ENCODE data around the gene IGF2BP2. TPM values are rescaled to one million over a fixed set of nuclear protein-coding genes. Genes with fewer than 3 reads are reported as not detected.

Gene IGF2BP2
- total RNA-seq, 1 experiment from 2014 or later, result 135 TPM

DNA sequence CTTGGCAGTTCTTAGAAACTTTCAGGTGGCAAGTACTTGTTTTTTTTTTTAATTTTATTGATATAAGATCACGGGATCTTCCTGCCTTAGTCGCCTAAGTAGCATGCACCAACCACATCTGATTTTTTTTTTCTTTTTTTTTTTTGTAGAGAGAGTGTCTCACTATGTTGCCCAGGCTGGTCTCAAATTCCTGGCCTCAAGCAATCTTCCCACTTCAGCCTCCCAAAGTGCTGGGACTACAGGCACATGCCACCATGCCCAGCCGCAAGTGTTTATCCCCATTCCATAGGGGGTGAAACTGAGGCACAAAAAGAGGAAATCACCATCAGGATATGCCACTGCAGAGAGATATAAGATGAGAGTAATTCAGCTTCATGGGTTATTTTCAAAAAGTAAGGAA, 102.9 kb downstream of the IGF2BP2 start:
- ATAC-seq (no peak), DNase-seq (ENCODE audit: low read depth, low spot score) (no peak)
- BruUV-seq (replicated peaks), result no TSS peak
- peaks cover 7% of the 10 kb centered on the region; the same call in 1 of the 2 replicates for H4K20me1 ChIP-seq (ENCODE audit: insufficient read depth)
- H3K9me3 ChIP-seq (ENCODE audit: control insufficient read depth in 1 of 2, insufficient read depth in 1 of 2, low read depth in 1 of 2, low read length in 2 of 2), result no peaks in the 10 kb centered on the region
- H3K79me2 ChIP-seq (ENCODE audit: insufficient read depth, low read length), result peaks cover 98% of the 10 kb centered on the region
- intact Hi-C loops (cut with micrococcal nuclease), result no loop called here
- RAD21 ChIA-PET (ENCODE audit: low non-redundant PET in 1 of 2, low total read pairs in 2 of 2, uncharacterized antibody in 2 of 2, unreplicated experiment in 2 of 2), result no interaction called here
- no peak overlapping the region for H2AFZ ChIP-seq (ENCODE audit: low read depth, low read length, poor library complexity, severe bottlenecking)
- TF ChIP-seq, protein P1, sequence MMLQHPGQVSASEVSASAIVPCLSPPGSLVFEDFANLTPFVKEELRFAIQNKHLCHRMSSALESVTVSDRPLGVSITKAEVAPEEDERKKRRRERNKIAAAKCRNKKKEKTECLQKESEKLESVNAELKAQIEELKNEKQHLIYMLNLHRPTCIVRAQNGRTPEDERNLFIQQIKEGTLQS (IDR thresholded peaks at IDR 0.05), result no peak
- TF ChIP-seq CBX3 (IDR thresholded peaks at IDR 0.05; ENCODE audit: low read depth), result no peak
- TF ChIP-seq, protein P2, sequence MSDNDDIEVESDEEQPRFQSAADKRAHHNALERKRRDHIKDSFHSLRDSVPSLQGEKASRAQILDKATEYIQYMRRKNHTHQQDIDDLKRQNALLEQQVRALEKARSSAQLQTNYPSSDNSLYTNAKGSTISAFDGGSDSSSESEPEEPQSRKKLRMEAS (IDR thresholded peaks at IDR 0.05), result no peak
- no peak for TF ChIP-seq CEBPB (IDR thresholded peaks at IDR 0.05; ENCODE audit: low read depth)
- TF ChIP-seq SRF (IDR thresholded peaks at IDR 0.05; ENCODE audit: low read depth), result no peak
- TF ChIP-seq YY1 (IDR thresholded peaks at IDR 0.05; ENCODE audit: extremely low read depth, insufficient replicate concordance, low read depth, low read length), result no peak
- TF ChIP-seq POLR2AphosphoS5 (IDR thresholded peaks at IDR 0.05; ENCODE audit: low read depth, low read length), result no peak
- TF ChIP-seq EGR1 (IDR thresholded peaks at IDR 0.05; ENCODE audit: low read depth), result no peak
- TF ChIP-seq, protein P3, sequence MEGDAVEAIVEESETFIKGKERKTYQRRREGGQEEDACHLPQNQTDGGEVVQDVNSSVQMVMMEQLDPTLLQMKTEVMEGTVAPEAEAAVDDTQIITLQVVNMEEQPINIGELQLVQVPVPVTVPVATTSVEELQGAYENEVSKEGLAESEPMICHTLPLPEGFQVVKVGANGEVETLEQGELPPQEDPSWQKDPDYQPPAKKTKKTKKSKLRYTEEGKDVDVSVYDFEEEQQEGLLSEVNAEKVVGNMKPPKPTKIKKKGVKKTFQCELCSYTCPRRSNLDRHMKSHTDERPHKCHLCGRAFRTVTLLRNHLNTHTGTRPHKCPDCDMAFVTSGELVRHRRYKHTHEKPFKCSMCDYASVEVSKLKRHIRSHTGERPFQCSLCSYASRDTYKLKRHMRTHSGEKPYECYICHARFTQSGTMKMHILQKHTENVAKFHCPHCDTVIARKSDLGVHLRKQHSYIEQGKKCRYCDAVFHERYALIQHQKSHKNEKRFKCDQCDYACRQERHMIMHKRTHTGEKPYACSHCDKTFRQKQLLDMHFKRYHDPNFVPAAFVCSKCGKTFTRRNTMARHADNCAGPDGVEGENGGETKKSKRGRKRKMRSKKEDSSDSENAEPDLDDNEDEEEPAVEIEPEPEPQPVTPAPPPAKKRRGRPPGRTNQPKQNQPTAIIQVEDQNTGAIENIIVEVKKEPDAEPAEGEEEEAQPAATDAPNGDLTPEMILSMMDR (IDR thresholded peaks at IDR 0.05 in 2 of 3, conservative IDR thresholded peaks at IDR 0.05 in 1 of 3; ENCODE audit: borderline replicate concordance in 1 of 3, insufficient read depth in 1 of 3, low read depth in 2 of 3, low read length in 2 of 3), result no peak
- H3K4me1 ChIP-seq (ENCODE audit: control insufficient read depth in 1 of 2, insufficient read depth in 2 of 2, low read length in 2 of 2), result peaks cover 8 to 28% of the 10 kb centered on the region in 2 experiments
- no peak overlapping the region for H3K27ac ChIP-seq (ENCODE audit: low read depth, low read length)
- H3K9me2 ChIP-seq (ENCODE audit: insufficient read depth), result no peaks in the 10 kb centered on the region
- H3K4me3 ChIP-seq (replicated peaks in 1 of 2; ENCODE audit: low read depth in 1 of 2, low read length in 2 of 2), result no peak overlapping the region
- no peak overlapping the region for H3K9ac ChIP-seq (ENCODE audit: low read length)
- no peaks in the 10 kb centered on the region for H3K27me3 ChIP-seq (ENCODE audit: insufficient read depth, low read length)
- H3K4me2 ChIP-seq (ENCODE audit: low read length), result no peak overlapping the region
- no peaks in the 10 kb centered on the region for H3K36me3 ChIP-seq (ENCODE audit: control insufficient read depth in 1 of 2, insufficient read depth in 2 of 2, low read length in 2 of 2)
- POLR2A ChIA-PET, result no interaction called here
- CTCF ChIA-PET, result no interaction called here

Data from HCT116 (cell line).